Cardiac fibroblast (primary cell): ENCODE data around the gene SMIM10.
A peak's percentile ranks its signal among the peaks of the same experiment; 100 is the strongest.
"Not testable (repeated sequence)": the region's sequence is repeated elsewhere in the genome, so short reads cannot be mapped to it uniquely, and the experiment has no call there.

Experiments
- DNase-seq, 2 donors: peaks; one replicate each; pipeline versions ENCODE4 v3.0.0 to v3.0.0-alpha.2; 2010; ENCODE audit warnings: low read depth in 2 of 2
- H3K4me3 ChIP-seq, 2 donors: replicated peaks in 1 of 2; 1 replicate in 1 of 2; 2 replicates in 1 of 2; pipeline ENCODE4 v1.5.1; 2011; ENCODE audit warnings: low read depth in 2 of 2, low read length in 2 of 2, mild to moderate bottlenecking in 2 of 2, moderate library complexity in 1 of 2
- CTCF ChIP-seq: IDR thresholded peaks from one replicate; pipeline ENCODE4 v1.5.1; 2011; ENCODE audit warnings: low read depth, mild to moderate bottlenecking, low read length, inconsistent platforms

Gene SMIM10

GRCh38 chrX:135009057-135009610 is 18.3 kb downstream of the SMIM10 start:
- DNase-seq = no peak
- no peak for TF ChIP-seq CTCF
- H3K4me3 ChIP-seq = no peak overlapping the region

- no peak for TF ChIP-seq CTCF
- no peak for DNase-seq
- H3K4me3 ChIP-seq = no peak overlapping the region
These were observed 19.0 kb downstream of the SMIM10 start for GRCh38 chrX:135009838-135010237.

GRCh38 chrX:135010921-135011320 is 20.1 kb downstream of the SMIM10 start:
- DNase-seq = no peak
- H3K4me3 ChIP-seq = no peak overlapping the region
- no peak for TF ChIP-seq CTCF

GRCh38 chrX:135015523-135016245 is 24.9 kb downstream of the SMIM10 start:
- TF ChIP-seq CTCF = no peak
- DNase-seq = no peak
- no peak overlapping the region for H3K4me3 ChIP-seq

GRCh38 chrX:135019890-135020289 is 29.1 kb downstream of the SMIM10 start:
- not testable (repeated sequence) for H3K4me3 ChIP-seq, DNase-seq

- DNase-seq, H3K4me3 ChIP-seq: not testable (repeated sequence)
These were observed 33.0 kb downstream of the SMIM10 start for GRCh38 chrX:135023791-135024190.

GRCh38 chrX:135024526-135024925 is 33.7 kb downstream of the SMIM10 start:
- no peak for TF ChIP-seq CTCF
- no peak for DNase-seq
- H3K4me3 ChIP-seq = no peak overlapping the region

- not testable (repeated sequence) for DNase-seq, H3K4me3 ChIP-seq
These were observed 39.6 kb downstream of the SMIM10 start for GRCh38 chrX:135030207-135030963.

GRCh38 chrX:135041149-135042123 is 50.6 kb downstream of the SMIM10 start:
- H3K4me3 ChIP-seq = not testable (repeated sequence)
- DNase-seq = peak in 1 of 2 donors; percentile 15
